Tongue (tissue), 2 donors: ENCODE data around the gene RFTN2. TPM values are rescaled to one million over a fixed set of nuclear protein-coding genes. Genes with fewer than 3 reads are reported as not detected.
A peak's percentile ranks its signal among the peaks of the same experiment; 100 is the strongest.
"Not testable (repeated sequence)": the region's sequence is repeated elsewhere in the genome, so short reads cannot be mapped to it uniquely, and the experiment has no call there.

Experiments
- DNase-seq: peaks from one replicate; pipeline ENCODE4 v3.0.0-alpha.2; 2015
- total RNA-seq: library from RNA; depleted of rRNA; stranded (reverse); fragments of >200 nt; gene quantifications from one replicate; pipeline ENCODE4 v1.2.3, GENCODE V29; 2014

RFTN2 gene, protein sequence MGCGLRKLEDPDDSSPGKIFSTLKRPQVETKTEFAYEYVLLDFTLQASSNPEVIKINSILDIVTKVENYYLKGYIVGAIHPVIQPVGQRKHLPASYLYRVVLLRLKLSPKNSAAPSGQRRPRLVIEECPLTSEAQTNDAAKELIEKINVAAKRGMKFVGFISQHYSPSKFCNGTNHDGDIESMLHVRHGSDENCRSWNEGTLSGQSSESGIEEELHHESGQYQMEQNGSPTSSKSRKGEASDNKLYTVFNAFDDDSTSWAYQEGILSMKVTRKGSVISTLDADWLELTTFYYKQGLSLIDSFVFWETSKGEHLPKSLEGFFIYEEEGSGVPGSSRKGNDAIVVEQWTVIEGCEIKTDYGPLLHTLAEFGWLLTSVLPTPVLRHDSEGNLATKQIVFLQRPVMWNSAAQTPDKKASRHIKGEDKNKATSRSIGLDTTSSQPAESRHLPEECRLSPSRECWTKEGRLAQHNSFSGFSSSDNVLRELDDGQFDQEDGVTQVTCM
- total RNA-seq: 20.4 TPM

DNA sequence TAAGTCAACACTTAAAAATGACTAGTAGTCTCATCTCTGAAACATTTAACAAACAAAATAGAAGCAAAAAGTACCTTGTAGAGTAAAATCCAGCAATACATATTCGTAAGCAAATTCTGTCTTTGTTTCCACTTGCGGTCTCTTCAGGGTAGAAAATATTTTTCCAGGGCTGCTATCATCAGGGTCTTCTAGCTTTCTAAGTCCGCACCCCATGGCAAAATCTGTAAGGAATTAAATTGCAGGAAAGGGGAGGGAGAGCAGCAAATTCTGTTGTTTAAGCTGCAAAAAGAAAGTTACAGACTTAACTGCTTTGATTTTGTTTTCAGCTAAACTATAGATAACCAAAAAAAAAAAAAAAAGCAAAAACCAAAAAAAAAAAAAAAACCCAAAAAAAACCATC is at the start of gene RFTN2:
Gene RFTN2, minus strand, starts transcription at position 342 of the 400 bp plus-strand sequence. Its CDS starts 129 bp downstream, at position 213.
- DNase-seq: peak; percentile 49

DNA sequence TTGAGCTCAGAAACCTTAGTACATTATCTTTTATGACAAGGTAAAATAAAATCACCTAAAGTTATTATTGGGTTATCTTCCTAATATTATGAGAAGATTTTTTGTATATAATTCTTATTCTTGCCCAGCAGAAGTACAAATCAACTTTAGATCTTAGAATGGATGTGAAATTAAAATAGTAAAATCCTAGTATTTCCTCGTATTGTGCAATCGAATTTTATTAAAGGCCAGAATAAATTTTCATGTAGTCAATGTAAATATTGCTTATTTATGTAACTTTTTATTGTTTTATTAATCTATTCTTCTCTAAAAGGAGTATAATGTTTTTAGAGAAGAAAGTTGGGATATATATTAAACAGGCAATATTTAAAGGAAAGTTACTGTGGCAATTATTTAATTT is 42.5 kb upstream of the RFTN2 start:
- no peak for DNase-seq

DNA sequence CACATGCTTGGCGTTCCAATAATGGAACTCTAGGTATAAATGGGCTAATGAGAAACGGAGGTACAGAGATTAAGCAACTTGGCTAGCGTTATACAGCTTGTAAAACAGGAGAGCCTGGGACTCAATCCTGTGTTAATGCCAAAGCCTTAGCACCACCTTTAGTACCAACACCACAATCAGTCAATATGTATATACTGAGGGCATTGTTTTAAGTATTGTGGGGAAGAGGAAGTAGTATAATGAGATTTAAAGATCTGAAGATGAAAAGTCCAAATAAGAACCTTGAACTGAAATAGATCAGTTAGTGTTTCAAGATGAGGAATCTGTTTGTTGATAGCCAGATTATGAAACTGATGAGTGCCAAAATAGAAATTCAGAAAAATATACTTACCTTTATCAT is 37.9 kb upstream of the RFTN2 start:
- DNase-seq: no peak

DNA sequence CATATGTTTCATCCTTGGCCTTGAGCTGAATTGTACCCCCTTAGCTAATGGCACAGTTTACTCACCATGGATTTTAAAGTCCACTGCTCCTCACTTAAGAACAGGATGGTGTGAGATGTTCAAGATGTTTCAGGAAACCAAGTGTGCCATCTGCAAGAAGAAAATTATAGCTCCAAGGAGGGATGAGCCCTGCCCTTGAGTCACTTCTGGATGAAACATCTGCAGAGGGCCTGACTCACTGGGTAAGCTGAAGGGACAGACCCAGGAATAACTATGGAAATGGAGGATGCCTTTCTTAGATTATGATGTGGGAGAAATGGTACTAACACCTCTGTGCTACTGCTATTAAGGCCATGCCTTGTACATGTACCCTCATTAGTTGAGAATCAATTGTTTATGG is 36.2 kb upstream of the RFTN2 start:
- DNase-seq: no peak

DNA sequence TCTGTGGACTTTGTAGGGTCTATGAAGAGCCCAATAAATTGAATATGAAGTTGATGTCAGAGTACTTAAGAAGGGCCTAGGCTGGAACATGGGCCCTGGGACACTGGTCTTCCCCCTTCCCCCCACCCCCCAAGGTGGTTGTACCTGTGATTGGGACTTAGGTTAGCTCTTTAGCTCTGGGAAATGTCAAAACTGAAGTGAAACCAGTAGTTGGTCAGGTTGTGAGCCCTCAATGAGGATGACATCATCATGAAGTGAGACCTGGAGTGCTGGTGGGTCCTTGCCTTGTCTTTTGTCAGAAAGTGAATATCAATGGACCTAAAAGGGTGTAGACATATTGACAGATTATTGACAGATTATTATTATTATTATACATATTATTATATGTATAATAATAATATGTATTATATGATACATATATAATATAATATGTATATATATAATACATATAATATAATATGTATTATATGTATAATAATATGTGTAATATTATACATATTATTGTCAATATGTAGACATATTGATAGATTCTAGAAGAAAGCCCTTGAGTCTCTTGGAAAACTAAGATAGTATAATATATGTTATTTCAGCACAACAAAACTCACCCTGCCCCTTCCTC is 35.1 kb upstream of the RFTN2 start:
- no peak for DNase-seq

DNA sequence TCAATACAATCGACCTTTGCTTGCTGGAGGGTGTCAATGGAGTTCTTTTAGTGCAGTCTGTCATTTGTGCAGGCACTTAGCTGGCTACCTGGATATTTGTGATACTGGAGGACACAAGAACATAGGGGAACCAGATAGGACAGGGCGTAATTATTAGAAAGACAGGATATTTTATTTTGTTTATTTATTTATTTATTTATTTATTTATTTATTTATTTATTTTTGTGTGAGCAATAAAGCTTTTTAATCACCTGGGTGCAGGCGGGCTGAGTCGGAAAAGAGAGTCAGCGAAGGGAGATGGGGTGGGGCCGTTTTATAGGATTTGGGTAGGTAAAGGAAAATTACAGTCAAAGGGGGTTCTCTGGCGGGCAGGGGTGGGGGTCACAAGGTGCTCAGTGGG is 33.8 kb upstream of the RFTN2 start:
- DNase-seq: not testable (repeated sequence)

DNA sequence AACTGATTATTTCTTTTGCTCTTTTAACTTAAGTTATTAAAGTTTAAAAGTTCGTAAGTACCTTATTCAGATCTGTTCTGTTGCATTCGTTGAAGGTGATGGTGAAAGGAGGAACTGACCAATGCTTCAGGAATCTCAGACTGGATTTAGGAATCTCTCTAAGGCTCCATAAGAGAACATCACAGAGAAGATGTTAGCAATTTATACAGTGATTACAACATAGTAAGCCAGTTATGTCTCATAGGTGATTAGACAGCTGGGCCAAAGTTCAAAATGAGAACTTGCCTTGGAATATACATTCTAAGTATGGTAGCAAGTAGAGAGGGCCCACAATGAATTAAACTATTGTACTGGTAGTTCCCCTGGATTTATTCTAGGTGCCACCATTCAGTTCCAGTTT is 32.9 kb upstream of the RFTN2 start:
- DNase-seq: no peak

DNA sequence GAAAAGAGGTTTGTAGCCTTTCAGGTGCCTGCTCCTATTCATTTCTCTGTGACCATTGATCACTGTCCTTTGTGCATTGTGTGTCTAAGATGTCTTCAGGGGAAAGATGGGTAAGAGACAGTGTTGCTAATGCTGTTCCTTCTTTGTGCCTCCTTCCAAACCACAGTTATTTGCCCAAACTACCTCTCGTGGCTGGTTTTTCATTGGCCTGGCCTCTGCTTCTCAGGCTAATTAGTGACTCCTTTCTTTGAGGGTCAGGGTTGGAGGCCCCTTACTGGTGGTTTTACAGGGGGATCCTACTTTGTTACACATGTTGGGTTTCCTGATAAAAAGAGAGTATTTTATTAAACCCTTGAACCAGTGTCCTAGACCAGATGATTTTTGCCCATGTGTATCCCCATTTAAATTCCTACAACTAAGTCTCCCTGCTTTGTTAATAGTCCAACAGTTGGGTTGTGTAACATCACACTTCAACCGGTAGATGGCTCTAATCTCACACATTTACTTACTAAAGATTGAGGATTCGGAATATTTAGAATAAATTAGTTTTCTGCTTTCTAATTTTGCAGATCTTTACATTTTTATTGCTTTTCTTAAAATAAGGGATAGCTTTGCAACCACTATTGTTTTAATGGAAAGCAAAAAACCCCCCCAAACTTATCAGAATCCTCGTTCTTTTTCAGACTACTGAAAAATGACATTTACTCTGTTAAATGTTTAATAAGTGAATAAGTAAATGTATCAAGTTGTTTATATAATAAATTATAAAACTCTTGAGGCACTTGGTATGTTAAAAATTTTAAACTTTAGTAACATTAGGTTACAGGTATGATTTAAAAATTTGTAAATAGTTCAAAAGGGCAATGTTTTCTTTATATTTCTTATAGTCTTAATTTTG is 32.2 kb upstream of the RFTN2 start:
- peak; percentile 63 for DNase-seq

DNA sequence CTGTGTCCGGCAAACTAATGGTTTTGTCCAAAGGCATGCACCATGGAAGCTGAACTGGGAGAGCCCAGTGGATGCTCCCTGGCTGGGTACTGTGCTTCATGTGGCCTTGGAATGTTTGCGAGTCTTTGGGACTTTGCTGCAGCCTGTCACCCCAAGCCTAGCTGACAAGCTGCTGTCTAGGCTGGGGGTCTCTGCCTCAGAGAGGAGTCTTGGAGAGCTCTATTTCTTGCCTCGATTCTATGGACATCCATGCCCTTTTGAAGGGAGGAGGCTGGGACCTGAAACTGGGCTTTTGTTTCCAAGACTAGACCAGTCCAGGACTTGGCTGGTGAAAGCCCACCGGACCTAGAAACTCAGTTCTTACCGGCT is 31.4 kb upstream of the RFTN2 start:
- DNase-seq: no peak

DNA sequence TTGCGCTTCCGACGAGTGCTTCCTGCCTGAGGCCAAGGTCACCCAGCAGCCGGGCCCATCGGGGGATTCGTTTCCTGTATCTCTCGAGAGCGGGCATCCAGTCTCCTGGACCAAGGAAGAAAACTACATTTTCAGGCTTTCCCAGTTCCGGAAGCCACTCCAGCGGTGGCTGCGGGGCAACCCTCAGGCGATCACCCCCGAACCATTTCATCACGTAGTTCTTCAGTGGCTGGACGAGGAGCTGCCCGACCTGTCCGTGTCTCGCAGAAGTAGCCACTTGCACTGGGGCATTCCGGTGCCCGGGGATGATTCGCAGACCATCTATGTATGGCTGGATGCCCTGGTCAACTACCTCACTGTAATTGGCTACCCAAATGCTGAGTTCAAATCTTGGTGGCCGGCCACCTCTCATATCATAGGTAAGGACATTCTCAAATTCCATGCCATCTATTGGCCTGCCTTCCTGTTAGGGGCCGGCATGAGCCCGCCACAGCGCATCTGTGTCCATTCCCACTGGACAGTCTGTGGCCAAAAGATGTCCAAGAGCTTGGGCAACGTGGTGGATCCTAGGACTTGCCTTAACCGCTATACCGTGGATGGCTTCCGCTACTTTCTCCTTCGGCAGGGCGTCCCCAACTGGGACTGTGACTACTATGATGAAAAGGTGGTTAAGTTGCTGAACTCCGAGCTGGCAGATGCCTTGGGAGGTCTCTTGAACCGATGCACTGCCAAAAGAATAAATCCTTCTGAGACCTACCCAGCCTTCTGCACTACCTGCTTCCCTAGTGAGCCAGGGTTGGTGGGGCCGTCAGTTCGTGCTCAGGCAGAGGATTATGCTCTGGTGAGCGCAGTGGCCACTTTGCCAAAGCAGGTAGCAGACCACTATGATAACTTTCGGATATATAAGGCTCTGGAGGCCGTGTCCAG is 30.8 kb upstream of the RFTN2 start:
- no peak for DNase-seq

DNA sequence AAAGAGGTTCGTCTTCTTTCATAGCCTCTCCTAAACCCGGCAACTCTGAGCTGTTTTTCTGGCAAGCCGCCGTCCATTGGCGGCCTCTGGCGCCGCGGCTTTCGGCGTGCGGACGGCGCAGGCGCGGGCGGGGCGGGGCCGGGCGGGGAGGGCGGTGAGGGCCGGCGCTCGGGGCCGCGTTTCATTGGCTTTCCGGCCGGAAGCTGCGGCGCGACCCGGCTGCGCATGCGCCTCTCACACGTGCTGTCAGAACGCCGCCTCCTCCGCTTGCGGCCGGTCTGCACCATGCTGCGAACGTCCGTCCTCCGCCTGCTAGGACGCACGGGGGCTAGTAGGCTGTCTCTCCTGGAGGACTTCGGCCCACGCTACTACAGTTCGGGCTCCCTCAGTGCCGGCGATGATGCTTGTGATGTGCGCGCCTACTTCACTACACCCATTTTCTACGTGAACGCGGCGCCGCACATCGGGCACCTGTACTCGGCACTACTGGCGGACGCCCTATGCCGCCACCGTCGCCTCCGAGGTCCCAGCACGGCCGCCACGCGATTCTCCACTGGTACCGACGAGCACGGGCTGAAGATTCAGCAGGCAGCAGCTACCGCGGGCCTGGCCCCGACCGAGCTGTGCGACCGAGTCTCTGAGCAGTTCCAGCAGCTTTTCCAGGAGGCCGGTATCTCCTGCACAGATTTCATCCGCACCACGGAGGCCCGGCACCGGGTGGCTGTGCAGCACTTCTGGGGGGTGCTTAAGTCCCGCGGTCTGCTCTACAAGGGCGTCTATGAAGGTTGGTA is 29.9 kb upstream of the RFTN2 start, which contains the start of gene MARS2:
Gene MARS2, plus strand, starts transcription at position 249 of the 791 bp plus-strand sequence. Its CDS starts 37 bp downstream, at position 286.
- peak; percentile 98 for DNase-seq

DNA sequence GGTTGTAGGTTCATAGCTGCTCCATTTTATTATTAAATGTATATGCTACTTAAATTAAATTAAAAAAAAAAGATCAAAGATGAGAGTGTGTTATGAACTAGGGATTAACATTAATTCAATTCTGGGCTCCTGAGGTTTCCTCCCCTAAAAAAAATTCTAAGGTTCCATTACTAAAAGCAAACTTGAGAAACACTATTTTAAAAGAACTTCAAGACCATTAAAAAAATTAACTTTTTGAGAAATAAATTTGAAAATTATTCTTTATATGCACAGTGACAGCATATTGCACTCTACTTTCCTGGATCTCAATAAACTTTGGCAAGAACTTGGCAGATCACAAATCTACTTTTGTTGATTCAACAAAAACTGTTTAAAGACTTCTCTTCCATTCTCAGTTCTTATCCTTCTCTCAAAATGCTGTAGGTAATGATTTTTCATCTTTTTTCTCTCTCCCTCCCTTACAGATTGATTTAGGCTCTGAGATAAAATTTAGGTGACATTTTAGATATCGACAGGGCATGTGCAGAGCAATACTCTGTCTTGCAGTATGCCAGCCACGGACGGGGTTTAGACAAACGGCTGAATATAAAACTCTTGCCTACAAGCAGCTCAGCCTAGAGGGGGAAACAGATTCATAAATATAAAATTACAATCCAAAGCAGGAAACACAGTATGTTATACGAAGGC is 29.2 kb upstream of the RFTN2 start:
- DNase-seq: no peak

DNA sequence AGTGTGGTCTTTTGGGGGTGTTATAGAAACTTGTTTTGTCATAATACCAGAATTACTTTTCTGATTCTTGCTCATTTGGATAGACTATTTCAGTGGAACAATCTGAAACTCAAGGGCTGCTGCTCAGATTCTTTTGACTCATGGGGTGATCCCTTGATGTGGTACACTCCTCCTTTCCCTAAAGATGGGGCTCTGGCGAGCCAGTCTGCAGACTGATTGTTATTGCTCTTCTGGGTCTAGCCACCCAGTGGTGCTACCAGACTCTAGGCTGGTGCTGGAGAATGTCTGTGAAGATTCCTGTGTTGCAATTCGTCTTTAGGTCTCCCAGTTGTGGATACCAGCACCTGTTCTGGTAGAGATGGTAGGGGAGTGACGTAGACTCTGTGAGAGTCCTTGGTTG is 25.6 kb upstream of the RFTN2 start:
- DNase-seq: no peak

DNA sequence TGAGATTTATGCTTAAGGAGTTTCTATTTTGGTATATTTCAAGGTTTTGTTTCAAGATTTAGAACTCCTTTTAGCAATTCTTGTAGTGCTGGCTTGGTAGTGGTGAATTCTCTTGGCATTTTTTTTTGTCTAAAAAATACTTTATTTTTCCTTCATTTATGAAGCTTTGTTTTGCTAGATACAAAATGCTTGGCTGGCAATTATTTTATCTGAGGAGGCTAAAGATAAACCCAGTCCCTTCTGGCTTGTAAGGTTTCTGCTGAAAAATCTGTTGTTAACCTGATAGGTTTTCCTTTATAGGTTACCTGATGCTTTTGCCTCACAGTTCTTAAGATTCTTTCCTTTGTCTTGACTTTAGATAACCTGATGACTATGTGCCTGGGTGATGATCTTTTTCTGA is 24.3 kb upstream of the RFTN2 start:
- DNase-seq: not testable (repeated sequence)

DNA sequence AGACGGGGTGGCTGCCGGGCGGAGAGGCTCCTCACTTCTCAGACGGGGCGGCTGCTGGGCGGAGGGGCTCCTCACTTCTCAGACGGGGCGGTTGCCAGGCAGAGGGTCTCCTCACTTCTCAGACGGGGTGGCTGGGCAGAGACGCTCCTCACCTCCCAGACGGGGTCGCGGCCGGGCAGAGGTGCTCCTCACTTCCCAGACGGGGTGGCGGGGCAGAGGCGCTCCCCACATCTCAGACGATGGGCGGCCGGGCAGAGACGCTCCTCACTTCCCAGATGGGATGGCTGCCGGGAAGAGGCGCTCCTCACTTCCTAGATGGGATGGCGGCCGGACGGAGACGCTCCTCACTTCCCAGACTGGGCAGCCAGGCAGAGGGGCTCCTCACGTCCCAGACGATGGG is 21.2 kb upstream of the RFTN2 start:
- DNase-seq: not testable (repeated sequence)

DNA sequence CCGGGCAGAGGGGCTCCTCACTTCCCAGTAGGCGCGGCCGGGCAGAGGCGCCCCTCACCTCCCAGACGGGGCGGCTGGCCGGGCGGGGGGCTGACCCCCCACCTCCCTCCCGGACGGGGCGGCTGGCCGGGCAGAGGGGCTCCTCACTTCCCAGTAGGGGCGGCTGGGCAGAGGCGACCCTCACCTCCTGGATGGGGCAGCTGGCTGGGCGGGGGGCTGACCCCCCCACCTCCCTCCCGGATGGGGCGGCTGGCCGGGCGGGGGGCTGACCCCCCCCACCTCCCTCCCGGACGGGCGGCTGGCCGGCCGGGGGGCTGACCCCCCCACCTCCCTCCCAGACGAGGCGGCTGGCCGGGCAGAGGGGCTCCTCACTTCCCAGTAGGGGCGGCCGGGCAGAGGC is 20.6 kb upstream of the RFTN2 start:
- not testable (repeated sequence) for DNase-seq

DNA sequence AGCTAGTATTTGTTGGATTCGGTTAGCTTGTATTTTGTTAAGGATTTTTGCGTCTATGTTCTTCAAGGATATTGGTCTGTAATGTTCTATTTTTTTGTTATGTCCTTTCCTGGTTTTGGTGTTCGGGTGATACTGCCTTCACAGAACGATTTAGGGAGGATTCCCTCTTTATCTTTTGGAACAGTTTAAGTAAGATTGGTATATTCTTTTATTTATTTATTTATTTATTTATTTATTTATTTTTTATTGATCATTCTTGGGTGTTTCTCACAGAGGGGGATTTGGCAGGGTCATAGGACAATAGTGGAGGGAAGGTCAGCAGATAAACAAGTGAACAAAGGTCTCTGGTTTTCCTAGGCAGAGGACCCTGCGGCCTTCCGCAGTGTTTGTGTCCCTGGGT is 19.8 kb upstream of the RFTN2 start:
- not testable (repeated sequence) for DNase-seq

DNA sequence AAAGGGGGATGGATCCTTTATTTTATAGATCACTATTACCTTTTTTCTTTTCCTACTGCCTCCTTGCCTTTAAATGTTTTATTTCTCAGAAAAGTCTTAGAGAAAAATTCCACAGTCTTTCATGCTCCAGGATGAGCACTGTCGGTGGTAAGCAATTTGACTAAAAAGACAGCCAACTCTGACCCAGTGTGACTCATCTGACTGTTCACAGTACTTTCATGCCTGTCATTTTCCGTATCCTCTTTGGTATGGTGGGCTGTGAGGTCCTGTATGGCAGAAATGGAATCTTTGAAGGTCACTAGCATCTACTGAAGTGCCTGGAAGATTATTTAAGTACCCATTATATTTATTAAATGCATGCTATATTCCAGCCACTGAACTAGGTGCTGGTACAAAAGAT is 2.1 kb upstream of the RFTN2 start:
- no peak for DNase-seq

DNA sequence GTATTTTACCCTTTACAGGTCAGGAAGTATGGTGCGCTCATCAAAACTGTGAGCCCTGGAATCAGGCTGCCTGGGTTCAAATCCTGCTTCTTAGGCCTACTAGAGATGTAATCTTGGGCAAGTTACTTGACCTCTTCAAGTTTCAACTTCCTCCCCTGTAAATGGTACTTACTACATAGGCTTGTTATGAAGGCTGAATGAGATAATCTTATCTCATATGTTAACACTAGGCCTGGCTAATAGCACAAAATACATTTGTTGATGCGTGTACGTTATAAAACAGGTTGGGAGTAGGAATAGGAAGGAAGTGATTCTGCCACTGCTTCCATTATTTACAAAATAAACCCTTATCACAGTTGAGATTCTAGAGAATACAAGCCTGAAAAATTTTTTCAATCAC is 1.7 kb upstream of the RFTN2 start:
- DNase-seq: no peak

DNA sequence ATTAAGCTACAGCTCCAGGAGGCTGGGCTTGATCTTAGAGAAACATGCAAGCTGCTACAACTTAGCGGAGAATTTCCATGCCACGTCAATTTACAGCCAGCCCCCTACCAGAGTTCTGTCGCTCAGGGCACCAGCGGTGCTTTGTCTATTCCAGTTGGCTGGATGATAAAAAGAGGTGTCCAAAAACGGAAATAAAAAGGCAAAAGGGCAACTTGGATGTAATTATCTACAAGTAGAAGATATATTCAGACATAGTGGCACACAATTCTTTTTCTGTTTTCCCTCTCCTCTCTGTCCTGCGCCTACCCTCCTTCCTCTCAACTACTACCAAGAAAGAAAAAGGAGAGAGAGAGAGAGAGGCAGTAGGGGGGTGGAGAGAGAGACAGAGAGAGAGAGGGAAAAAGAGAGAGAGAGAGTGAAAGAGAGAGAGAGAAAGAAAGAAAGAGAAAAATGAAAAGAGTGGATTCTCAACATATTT is 363 bp upstream of the RFTN2 start:
- DNase-seq: peak; percentile 82
